Esophagus muscularis mucosa (tissue), 4 donors: ENCODE results near the gene ZDHHC24.

Experiments used
- EP300 ChIP-seq: sonication (generic); formaldehyde crosslinking; IDR thresholded peaks from one replicate; pipeline ENCODE4 v1.6.1; 2017; ENCODE audit warnings: antibody characterized with exemption
- POLR2A ChIP-seq: fragments of 450-650 bp; IDR thresholded peaks from one replicate; pipeline ENCODE4 v1.6.1; 2017; ENCODE audit warnings: antibody characterized with exemption, moderate library complexity, mild to moderate bottlenecking, low read depth
- POLR2AphosphoS5 ChIP-seq, 2 donors: sonication (generic); formaldehyde crosslinking; IDR thresholded peaks; one replicate each; pipeline ENCODE4 v1.6.1; 2017; ENCODE audit warnings: antibody characterized with exemption in 2 of 2
- TF ChIP-seq, protein P1 (sequence below), 3 experiments: fragments of 200-600 bp in 2 of 3; fragments of 450-650 bp in 1 of 3; sonication (generic) in 2 of 3; IDR thresholded peaks; one replicate each; pipeline ENCODE4 v1.5.1; 2017 to 2019; ENCODE audit warnings: antibody characterized with exemption in 3 of 3, mild to moderate bottlenecking in 2 of 3, moderate library complexity in 1 of 3

DNA sequence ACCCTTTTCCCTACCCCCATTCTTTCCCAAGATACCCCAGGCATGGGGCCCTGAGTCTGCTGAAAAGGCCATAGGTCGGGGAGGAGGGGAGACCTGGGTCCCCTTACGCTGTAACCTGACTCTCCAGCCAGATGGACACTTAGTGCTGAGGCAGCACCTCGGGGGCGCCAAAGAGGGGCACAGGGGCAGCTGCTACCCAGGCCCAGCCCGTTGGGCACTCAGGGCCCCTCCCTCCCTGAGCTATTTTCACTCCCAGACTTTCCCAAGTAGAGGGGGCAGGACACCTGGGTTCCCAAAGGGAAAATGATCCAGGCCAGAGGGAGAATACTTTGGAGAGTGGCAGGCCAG, 1.8 kb upstream of the ZDHHC24 start:
- TF ChIP-seq, protein P1, sequence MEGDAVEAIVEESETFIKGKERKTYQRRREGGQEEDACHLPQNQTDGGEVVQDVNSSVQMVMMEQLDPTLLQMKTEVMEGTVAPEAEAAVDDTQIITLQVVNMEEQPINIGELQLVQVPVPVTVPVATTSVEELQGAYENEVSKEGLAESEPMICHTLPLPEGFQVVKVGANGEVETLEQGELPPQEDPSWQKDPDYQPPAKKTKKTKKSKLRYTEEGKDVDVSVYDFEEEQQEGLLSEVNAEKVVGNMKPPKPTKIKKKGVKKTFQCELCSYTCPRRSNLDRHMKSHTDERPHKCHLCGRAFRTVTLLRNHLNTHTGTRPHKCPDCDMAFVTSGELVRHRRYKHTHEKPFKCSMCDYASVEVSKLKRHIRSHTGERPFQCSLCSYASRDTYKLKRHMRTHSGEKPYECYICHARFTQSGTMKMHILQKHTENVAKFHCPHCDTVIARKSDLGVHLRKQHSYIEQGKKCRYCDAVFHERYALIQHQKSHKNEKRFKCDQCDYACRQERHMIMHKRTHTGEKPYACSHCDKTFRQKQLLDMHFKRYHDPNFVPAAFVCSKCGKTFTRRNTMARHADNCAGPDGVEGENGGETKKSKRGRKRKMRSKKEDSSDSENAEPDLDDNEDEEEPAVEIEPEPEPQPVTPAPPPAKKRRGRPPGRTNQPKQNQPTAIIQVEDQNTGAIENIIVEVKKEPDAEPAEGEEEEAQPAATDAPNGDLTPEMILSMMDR (IDR thresholded peaks at IDR 0.05), result no peak
- TF ChIP-seq POLR2A (no peak), POLR2AphosphoS5 (IDR thresholded peaks at IDR 0.05) (no peak), EP300 (no peak)
